ENCODE results near the gene B3GNT2.
"Not testable (repeated sequence)": the region's sequence is repeated elsewhere in the genome, so short reads cannot be mapped to it uniquely, and the experiment has no call there.

The B3GNT2 gene

GRCh38 chr2:62195421-62196277 lies at the start of gene B3GNT2:
Gene B3GNT2 (plus strand): TSS chr2:62196115. CDS start chr2:62222221, 26,106 bp downstream.
- peak within 1 kb of the TSS; percentile 95 for H3K4me3 ChIP-seq (ENCODE audit: low read depth, low read length)
- TF ChIP-seq, protein P1, sequence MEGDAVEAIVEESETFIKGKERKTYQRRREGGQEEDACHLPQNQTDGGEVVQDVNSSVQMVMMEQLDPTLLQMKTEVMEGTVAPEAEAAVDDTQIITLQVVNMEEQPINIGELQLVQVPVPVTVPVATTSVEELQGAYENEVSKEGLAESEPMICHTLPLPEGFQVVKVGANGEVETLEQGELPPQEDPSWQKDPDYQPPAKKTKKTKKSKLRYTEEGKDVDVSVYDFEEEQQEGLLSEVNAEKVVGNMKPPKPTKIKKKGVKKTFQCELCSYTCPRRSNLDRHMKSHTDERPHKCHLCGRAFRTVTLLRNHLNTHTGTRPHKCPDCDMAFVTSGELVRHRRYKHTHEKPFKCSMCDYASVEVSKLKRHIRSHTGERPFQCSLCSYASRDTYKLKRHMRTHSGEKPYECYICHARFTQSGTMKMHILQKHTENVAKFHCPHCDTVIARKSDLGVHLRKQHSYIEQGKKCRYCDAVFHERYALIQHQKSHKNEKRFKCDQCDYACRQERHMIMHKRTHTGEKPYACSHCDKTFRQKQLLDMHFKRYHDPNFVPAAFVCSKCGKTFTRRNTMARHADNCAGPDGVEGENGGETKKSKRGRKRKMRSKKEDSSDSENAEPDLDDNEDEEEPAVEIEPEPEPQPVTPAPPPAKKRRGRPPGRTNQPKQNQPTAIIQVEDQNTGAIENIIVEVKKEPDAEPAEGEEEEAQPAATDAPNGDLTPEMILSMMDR (IDR thresholded peaks at IDR 0.05; ENCODE audit: low read depth, low read length), result no peak

GRCh38 chr2:62146790-62147189 lies 49.1 kb upstream of the B3GNT2 start:
- not testable (repeated sequence) for H3K4me3 ChIP-seq (ENCODE audit: low read depth, low read length)

- TF ChIP-seq, protein P1 (IDR thresholded peaks at IDR 0.05; ENCODE audit: low read depth, low read length), result no peak
These were observed 48.2 kb upstream of the B3GNT2 start for GRCh38 chr2:62147610-62148301.

DNA sequence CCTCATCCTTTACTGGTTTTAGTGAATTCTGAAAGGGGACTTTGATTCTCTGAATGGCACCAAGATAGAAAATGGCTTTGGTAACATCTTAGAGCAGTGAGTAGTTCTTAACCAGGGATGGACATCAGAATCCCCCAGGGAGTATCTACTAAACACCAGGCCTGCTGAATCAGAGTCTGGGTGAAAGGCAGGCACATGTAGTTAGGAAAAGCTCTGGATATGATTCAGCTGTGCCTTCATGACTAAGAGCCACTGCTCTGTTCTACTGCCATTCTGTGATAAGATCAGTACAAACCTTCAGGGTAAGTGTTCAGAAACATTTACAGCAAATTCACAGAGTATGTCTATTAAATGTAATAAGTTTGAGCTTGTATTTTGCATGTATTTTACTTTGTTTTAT lies 46.2 kb upstream of the B3GNT2 start:
- H3K4me3 ChIP-seq (ENCODE audit: low read depth, low read length), result no peak overlapping the region
- TF ChIP-seq, protein P1 (IDR thresholded peaks at IDR 0.05; ENCODE audit: low read depth, low read length), result no peak

More at GRCh38 chr2:62147610-62148301, 48.2 kb upstream of the B3GNT2 start:
- H3K4me3 ChIP-seq (ENCODE audit: low read depth, low read length), result no peak overlapping the region

DNA sequence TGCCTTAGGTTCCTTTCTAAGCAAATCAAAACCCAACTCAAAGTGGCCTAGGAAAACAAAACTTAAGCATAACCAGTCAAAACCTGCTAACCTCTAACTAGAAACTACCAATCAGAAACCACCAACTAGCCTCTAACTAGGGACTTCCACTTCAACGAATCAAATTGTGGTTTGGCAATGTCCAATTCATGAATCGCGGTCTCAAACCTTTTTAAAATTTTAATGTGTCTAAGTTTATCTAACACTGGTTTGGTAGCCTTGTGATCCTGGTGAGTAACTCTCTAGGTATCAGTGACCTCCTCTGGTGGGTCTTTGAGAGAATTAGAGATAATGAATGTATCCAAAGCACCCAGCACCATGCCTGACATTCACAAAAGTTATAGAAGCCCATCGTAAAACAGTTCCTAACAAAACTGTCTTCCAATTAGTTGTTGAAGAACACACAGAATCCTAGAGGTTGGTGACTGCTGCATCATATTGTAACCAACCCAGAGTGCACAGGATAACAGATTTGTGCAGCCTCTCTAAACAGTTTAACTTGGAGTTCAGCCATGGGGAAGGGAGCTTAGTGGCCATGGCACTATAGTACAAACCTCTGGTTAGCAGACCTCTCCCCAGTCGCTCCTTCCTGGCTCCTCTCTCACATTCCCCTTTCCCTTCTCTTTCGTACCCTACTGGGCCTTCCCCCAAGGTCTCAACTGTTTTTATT lies 45.2 kb upstream of the B3GNT2 start:
- TF ChIP-seq, protein P1 (IDR thresholded peaks at IDR 0.05; ENCODE audit: low read depth, low read length), result no peak
- no peak overlapping the region for H3K4me3 ChIP-seq (ENCODE audit: low read depth, low read length)

- TF ChIP-seq, protein P1 (IDR thresholded peaks at IDR 0.05; ENCODE audit: low read depth, low read length), result no peak
- no peak overlapping the region for H3K4me3 ChIP-seq (ENCODE audit: low read depth, low read length)
These were observed 44.6 kb upstream of the B3GNT2 start for GRCh38 chr2:62151306-62151638.

DNA sequence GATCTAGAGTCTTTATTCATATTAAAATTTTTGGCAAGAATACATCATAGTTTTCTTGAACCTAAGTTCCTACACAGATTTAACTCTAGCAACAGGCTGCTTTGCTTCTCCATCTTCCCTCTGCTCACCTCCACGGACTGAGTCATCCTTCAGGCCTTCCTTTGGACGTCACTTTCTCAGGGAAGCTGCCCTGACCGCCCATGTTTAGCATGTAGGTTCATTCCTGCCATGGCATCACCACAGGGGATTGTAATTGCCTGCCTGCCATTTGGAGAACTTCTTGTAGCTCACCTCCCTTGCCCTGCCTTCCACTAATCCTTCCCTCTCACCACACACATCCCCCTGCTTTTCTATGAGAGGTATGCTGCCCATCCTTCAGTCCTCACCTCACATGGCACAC lies 43.9 kb upstream of the B3GNT2 start:
- TF ChIP-seq, protein P1 (IDR thresholded peaks at IDR 0.05; ENCODE audit: low read depth, low read length), result no peak
- no peak overlapping the region for H3K4me3 ChIP-seq (ENCODE audit: low read depth, low read length)
